Kidney (tissue), 14 donors: Measurements from ENCODE around the gene TOLLIP. TPM values are rescaled to one million over a fixed set of nuclear protein-coding genes. Genes with fewer than 3 reads are reported as not detected.
A peak's percentile ranks its signal among the peaks of the same experiment; 100 is the strongest.

ENCODE experiments used
- DNase-seq, 5 donors: peaks; one replicate each; pipeline ENCODE4 v3.0.0-alpha.2; 2013 to 2020
- FAIRE-seq: peaks from 2 replicates; lab custom pipeline; 2012; peaks lifted over from hg19 to GRCh38; lab: Jason Lieb, UNC
- H3K27ac ChIP-seq, 2 donors: one replicate each; pipeline ENCODE4 v1.7.0; 2013; ENCODE audit warnings: low read depth in 2 of 2, low read length in 2 of 2, inconsistent platforms in 1 of 2
- H3K27me3 ChIP-seq: one replicate; pipeline ENCODE4 v1.7.1; 2013; ENCODE audit warnings: low read length, inconsistent platforms; ENCODE audit not compliant: control insufficient read depth, insufficient read depth
- H3K36me3 ChIP-seq, 3 donors: one replicate each; pipeline versions ENCODE4 v1.7.0 to v1.7.1; 2013; ENCODE audit warnings: low read length in 3 of 3, control low read depth in 1 of 3, inconsistent platforms in 1 of 3; ENCODE audit not compliant: insufficient read depth in 3 of 3, control insufficient read depth in 2 of 3
- H3K4me1 ChIP-seq, 3 donors: one replicate each; pipeline versions ENCODE4 v1.7.0 to v1.7.1; 2013; ENCODE audit warnings: low read length in 3 of 3, inconsistent platforms in 1 of 3, low read depth in 1 of 3; ENCODE audit not compliant: control insufficient read depth in 2 of 3, insufficient read depth in 2 of 3
- H3K4me3 ChIP-seq, 3 donors: one replicate each; pipeline versions ENCODE4 v1.7.0 to v1.8.1; 2013; ENCODE audit warnings: low read length in 3 of 3, control low read depth in 1 of 3, inconsistent platforms in 1 of 3
- H3K9ac ChIP-seq, 3 donors: one replicate each; pipeline versions ENCODE4 v1.7.0 to v1.7.1; 2013; ENCODE audit warnings: low read length in 3 of 3, control low read depth in 1 of 3, inconsistent platforms in 1 of 3
- H3K9me3 ChIP-seq, 3 donors: one replicate each; pipeline versions ENCODE4 v1.7.0 to v1.7.1; 2013; ENCODE audit warnings: low read length in 3 of 3, control low read depth in 1 of 3, inconsistent platforms in 1 of 3; ENCODE audit not compliant: control insufficient read depth in 2 of 3, insufficient read depth in 1 of 3
- intact Hi-C: fragments of 100-400 bp; cut with DNase I; formaldehyde crosslinking; loops from one replicate; pipeline ENCODE4 v1.11.1; 2022
- polyA plus RNA-seq: library from polyadenylated mRNA; stranded (reverse); fragments of 350-450 nt; fragmentation: Illumina TruSeq; extraction: RNeasy Lipid Tissue Mini Kit (QIAGEN cat#74804); gene quantifications from one replicate; pipeline ENCODE4 v1.2.3, GENCODE V29; 2014; ENCODE audit warnings: low read depth, low replicate concordance; ENCODE audit not compliant: insufficient read depth
- total RNA-seq: library from RNA; stranded (reverse); fragmentation: NEBNext Ultra II Directional; extraction: Animal tissue kit (Norgen Biotek cat#: 25700); gene quantifications from one replicate; pipeline ENCODE4 v1.2.1, GENCODE V29; 2021
- TF ChIP-seq, protein P1 (sequence below): IDR thresholded peaks from 3 replicates; pipeline ENCODE4 v1.5.1; 2012; ENCODE audit warnings: mild to moderate bottlenecking, moderate library complexity, borderline replicate concordance; ENCODE audit not compliant: insufficient read depth; ENCODE audit errors: extremely low read depth
- donor health status: control.
- donor health status: control.
- donor health status: control.
- donor health status: control.
- donor health status: control.
- donor health status: DM: yes; HTN: yes; CAD: no.
- donor health status: Normal renal cell carcinoma (clear cell type).

Gene TOLLIP
- total and polyA plus RNA-seq, 2 donors from 2014 or later = 65.5 to 88.0 TPM

GRCh38 chr11:1285316-1285744, 24.1 kb downstream of the TOLLIP start:
- Histone ChIP-seq H3K36me3 (peaks cover 0 to 41% (median 26%) of the 10 kb centered on the region in 3 donors), H3K4me3 (no peak overlapping the region), H3K9me3 (no peaks in the 10 kb centered on the region), H3K27me3 (no peaks in the 10 kb centered on the region), H3K9ac (no peak overlapping the region), H3K27ac (no peak overlapping the region), H3K4me1 (peaks cover 0 to 2% (median 0%) of the 10 kb centered on the region in 3 donors)
- no peak for FAIRE-seq
- TF ChIP-seq, protein P1, sequence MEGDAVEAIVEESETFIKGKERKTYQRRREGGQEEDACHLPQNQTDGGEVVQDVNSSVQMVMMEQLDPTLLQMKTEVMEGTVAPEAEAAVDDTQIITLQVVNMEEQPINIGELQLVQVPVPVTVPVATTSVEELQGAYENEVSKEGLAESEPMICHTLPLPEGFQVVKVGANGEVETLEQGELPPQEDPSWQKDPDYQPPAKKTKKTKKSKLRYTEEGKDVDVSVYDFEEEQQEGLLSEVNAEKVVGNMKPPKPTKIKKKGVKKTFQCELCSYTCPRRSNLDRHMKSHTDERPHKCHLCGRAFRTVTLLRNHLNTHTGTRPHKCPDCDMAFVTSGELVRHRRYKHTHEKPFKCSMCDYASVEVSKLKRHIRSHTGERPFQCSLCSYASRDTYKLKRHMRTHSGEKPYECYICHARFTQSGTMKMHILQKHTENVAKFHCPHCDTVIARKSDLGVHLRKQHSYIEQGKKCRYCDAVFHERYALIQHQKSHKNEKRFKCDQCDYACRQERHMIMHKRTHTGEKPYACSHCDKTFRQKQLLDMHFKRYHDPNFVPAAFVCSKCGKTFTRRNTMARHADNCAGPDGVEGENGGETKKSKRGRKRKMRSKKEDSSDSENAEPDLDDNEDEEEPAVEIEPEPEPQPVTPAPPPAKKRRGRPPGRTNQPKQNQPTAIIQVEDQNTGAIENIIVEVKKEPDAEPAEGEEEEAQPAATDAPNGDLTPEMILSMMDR = no peak
- intact Hi-C loops = no loop called here
- peak in 1 of 5 donors; percentile 48 for DNase-seq

GRCh38 chr11:1283906-1284305, 25.5 kb downstream of the TOLLIP start:
- H3K27ac ChIP-seq = no peak overlapping the region
- intact Hi-C loops = no loop called here
- H3K4me1 ChIP-seq = peaks cover 0 to 2% (median 0%) of the 10 kb centered on the region in 3 donors
- H3K9me3 ChIP-seq = no peaks in the 10 kb centered on the region
- no peak overlapping the region for H3K4me3 ChIP-seq
- FAIRE-seq = no peak
- peaks cover 0 to 40% (median 20%) of the 10 kb centered on the region in 3 donors for H3K36me3 ChIP-seq
- no peak overlapping the region for H3K9ac ChIP-seq
- TF ChIP-seq, protein P1 = no peak
- H3K27me3 ChIP-seq = no peaks in the 10 kb centered on the region
- DNase-seq = peak in 1 of 5 donors; percentile 23

GRCh38 chr11:1283091-1283511, 26.3 kb downstream of the TOLLIP start:
- FAIRE-seq (no peak), DNase-seq (peak in 1 of 5 donors; percentile 59)
- intact Hi-C loops = no loop called here
- Histone ChIP-seq H3K36me3 (peaks cover 0 to 34% (median 16%) of the 10 kb centered on the region in 3 donors), H3K4me3 (no peak overlapping the region), H3K9ac (no peak overlapping the region), H3K27ac (no peak overlapping the region), H3K4me1 (peaks cover 0 to 2% (median 0%) of the 10 kb centered on the region in 3 donors), H3K9me3 (no peaks in the 10 kb centered on the region), H3K27me3 (no peaks in the 10 kb centered on the region)
- TF ChIP-seq, protein P1 = no peak

DNA sequence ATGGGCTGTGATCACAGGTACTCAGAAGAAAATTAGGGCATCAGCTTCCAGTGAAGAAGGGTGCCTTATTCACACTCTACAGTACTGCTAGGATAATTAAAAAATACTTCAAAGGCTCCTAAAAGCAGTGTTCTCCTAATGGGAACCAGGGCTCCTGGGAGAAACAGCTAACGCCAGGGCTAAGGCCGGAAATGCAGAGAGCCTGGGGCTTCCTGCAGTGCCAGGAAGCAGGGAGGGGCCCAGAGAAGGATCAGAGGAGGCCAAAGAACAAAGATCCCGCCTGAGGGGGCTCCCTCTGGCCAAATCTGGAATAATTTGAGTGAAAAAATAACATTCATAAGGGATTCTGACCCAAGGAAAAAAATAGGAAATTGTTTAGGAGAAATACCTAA, 27.5 kb downstream of the TOLLIP start:
- Histone ChIP-seq H3K9ac (no peak overlapping the region), H3K9me3 (no peaks in the 10 kb centered on the region), H3K27ac (no peak overlapping the region), H3K36me3 (peaks cover 0 to 37% (median 17%) of the 10 kb centered on the region in 3 donors), H3K4me3 (no peak overlapping the region), H3K27me3 (no peaks in the 10 kb centered on the region), H3K4me1 (peaks cover 0 to 2% (median 0%) of the 10 kb centered on the region in 3 donors)
- intact Hi-C loops = no loop called here
- FAIRE-seq (no peak), DNase-seq (peak in 1 of 5 donors; percentile 18)
- TF ChIP-seq, protein P1 = no peak
